Astrocyte (in vitro differentiated cells and primary cell): ENCODE data around the gene SMOC2. TPM values are rescaled to one million over a fixed set of nuclear protein-coding genes. Genes with fewer than 3 reads are reported as not detected.

Experiments
- DNase-seq: peaks from one replicate; pipeline ENCODE4 v3.0.0-alpha.2; 2010; ENCODE audit warnings: low read depth
- FAIRE-seq: peaks from 2 replicates; lab custom pipeline; 2011; peaks lifted over from hg19 to GRCh38; lab: Jason Lieb, UNC
- H2AFZ ChIP-seq: 2 replicates; pipeline ENCODE4 v1.6.0; 2012; ENCODE audit warnings: low read depth, low read length, inconsistent platforms
- H3K27ac ChIP-seq: 2 replicates; pipeline ENCODE4 v1.5.1; 2011; ENCODE audit warnings: low read depth, low read length, inconsistent platforms
- H3K27me3 ChIP-seq: 2 replicates; pipeline ENCODE4 v1.6.0; 2011; ENCODE audit warnings: low read length, inconsistent platforms; ENCODE audit not compliant: insufficient read depth
- H3K36me3 ChIP-seq: 2 replicates; pipeline ENCODE4 v1.5.1; 2011; ENCODE audit warnings: low read length, inconsistent platforms; ENCODE audit not compliant: insufficient read depth
- H3K4me1 ChIP-seq: 2 replicates; pipeline ENCODE4 v1.5.1; 2011; ENCODE audit warnings: low read length, inconsistent platforms; ENCODE audit not compliant: insufficient read depth
- H3K4me2 ChIP-seq: 2 replicates; pipeline ENCODE4 v1.6.0; 2012; ENCODE audit warnings: low read length, inconsistent platforms
- H3K4me3 ChIP-seq: 2 replicates; pipeline ENCODE4 v1.5.1; 2011; ENCODE audit warnings: low read depth, mild to moderate bottlenecking, low read length, inconsistent platforms; ENCODE audit not compliant: insufficient read depth
- H3K79me2 ChIP-seq: 2 replicates; pipeline ENCODE4 v1.6.0; 2012; ENCODE audit warnings: mild to moderate bottlenecking, low read length, inconsistent platforms; ENCODE audit not compliant: insufficient read depth
- H3K9ac ChIP-seq: 2 replicates; pipeline ENCODE4 v1.6.0; 2012; ENCODE audit warnings: mild to moderate bottlenecking, low read length, inconsistent platforms
- H3K9me3 ChIP-seq: 2 replicates; pipeline ENCODE4 v1.5.1; 2012; ENCODE audit warnings: low read depth, mild to moderate bottlenecking, low read length, inconsistent platforms; ENCODE audit not compliant: insufficient read depth
- H4K20me1 ChIP-seq: 2 replicates; pipeline ENCODE4 v1.6.0; 2012; ENCODE audit warnings: low read length, inconsistent platforms; ENCODE audit not compliant: insufficient read depth
- H3K27ac Mint-ChIP-seq: one replicate; pipeline ENCODE4 v1.8.0; 2021; ENCODE audit warnings: mild to moderate bottlenecking, mixed read lengths; ENCODE audit not compliant: unreplicated experiment
- H3K27me3 Mint-ChIP-seq: one replicate; pipeline ENCODE4 v1.8.0; 2021; ENCODE audit warnings: low read depth, mixed read lengths; ENCODE audit not compliant: unreplicated experiment
- H3K36me3 Mint-ChIP-seq: one replicate; pipeline ENCODE4 v1.8.0; 2021; ENCODE audit warnings: low read depth, mixed read lengths; ENCODE audit not compliant: unreplicated experiment
- H3K4me1 Mint-ChIP-seq: one replicate; pipeline ENCODE4 v1.8.0; 2021; ENCODE audit warnings: low read depth, mixed read lengths; ENCODE audit not compliant: unreplicated experiment
- H3K4me3 Mint-ChIP-seq: one replicate; pipeline ENCODE4 v1.8.0; 2021; ENCODE audit warnings: mild to moderate bottlenecking, moderate library complexity, mixed read lengths; ENCODE audit not compliant: unreplicated experiment
- H3K9me3 Mint-ChIP-seq: one replicate; pipeline ENCODE4 v1.8.0; 2021; ENCODE audit warnings: mild to moderate bottlenecking, mixed read lengths; ENCODE audit not compliant: unreplicated experiment
- CTCF ChIP-seq: IDR thresholded peaks from 2 replicates; pipeline ENCODE4 v1.5.1; 2011; ENCODE audit warnings: low read depth, mild to moderate bottlenecking, inconsistent platforms, low read length, moderate library complexity; ENCODE audit not compliant: insufficient read depth
- EZH2 ChIP-seq: IDR thresholded peaks from 2 replicates; pipeline ENCODE4 v1.6.1; 2012; ENCODE audit warnings: mild to moderate bottlenecking, low read length, inconsistent platforms; ENCODE audit not compliant: insufficient read depth
- total RNA-seq: library from RNA; stranded (reverse); gene quantifications from 2 replicates; pipeline ENCODE4 v1.2.1, GENCODE V29; 2021

The SMOC2 gene
- total RNA-seq, 1 donor from 2014 or later = 0.93 TPM

GRCh38 chr6:168711666-168712300 is 270.8 kb downstream of the SMOC2 start:
- H3K9me3 ChIP-seq = peaks cover 18% of the 10 kb centered on the region
- H3K4me1 Mint-ChIP-seq = no peaks in the 10 kb centered on the region
- H2AFZ ChIP-seq = no peak overlapping the region
- H3K27ac Mint-ChIP-seq = no peak overlapping the region
- H3K36me3 Mint-ChIP-seq = peaks cover 2% of the 10 kb centered on the region
- no peak overlapping the region for H3K27ac ChIP-seq
- no peak overlapping the region for H3K4me3 ChIP-seq
- peaks cover 21% of the 10 kb centered on the region for H3K27me3 Mint-ChIP-seq
- no peak for FAIRE-seq
- no peak for DNase-seq
- H3K4me3 Mint-ChIP-seq = no peak overlapping the region
- H3K9ac ChIP-seq = no peak overlapping the region
- H3K4me2 ChIP-seq = no peak overlapping the region
- H3K9me3 Mint-ChIP-seq = no peaks in the 10 kb centered on the region
- TF ChIP-seq EZH2 (no peak), CTCF (no peak)
- no peaks in the 10 kb centered on the region for H3K4me1 ChIP-seq
- H3K79me2 ChIP-seq = no peaks in the 10 kb centered on the region
- no peaks in the 10 kb centered on the region for H4K20me1 ChIP-seq
- H3K27me3 ChIP-seq = no peaks in the 10 kb centered on the region
- H3K36me3 ChIP-seq = no peaks in the 10 kb centered on the region

GRCh38 chr6:168712993-168713392 is 272.0 kb downstream of the SMOC2 start:
- Histone ChIP-seq H3K9ac (no peak overlapping the region), H2AFZ (no peak overlapping the region), H3K27ac (no peak overlapping the region), H3K9me3 (peaks cover 18% of the 10 kb centered on the region), H4K20me1 (no peaks in the 10 kb centered on the region), H3K27me3 (no peaks in the 10 kb centered on the region), H3K4me1 (no peaks in the 10 kb centered on the region), H3K4me3 (no peak overlapping the region), H3K79me2 (no peaks in the 10 kb centered on the region), H3K4me2 (no peak overlapping the region), H3K36me3 (no peaks in the 10 kb centered on the region)
- H3K4me3 Mint-ChIP-seq = no peak overlapping the region
- no peak for FAIRE-seq
- H3K4me1 Mint-ChIP-seq = no peaks in the 10 kb centered on the region
- no peaks in the 10 kb centered on the region for H3K9me3 Mint-ChIP-seq
- H3K36me3 Mint-ChIP-seq = no peaks in the 10 kb centered on the region
- H3K27ac Mint-ChIP-seq = no peak overlapping the region
- no peak for DNase-seq
- H3K27me3 Mint-ChIP-seq = peaks cover 21% of the 10 kb centered on the region
- TF ChIP-seq EZH2 = no peak
- no peak for TF ChIP-seq CTCF

GRCh38 chr6:168713839-168714238 is 272.9 kb downstream of the SMOC2 start:
- no peak for TF ChIP-seq CTCF
- no peak for TF ChIP-seq EZH2
- Histone ChIP-seq H4K20me1 (no peaks in the 10 kb centered on the region), H3K36me3 (no peaks in the 10 kb centered on the region), H3K9me3 (peaks cover 19% of the 10 kb centered on the region), H3K4me1 (no peaks in the 10 kb centered on the region), H3K4me3 (no peak overlapping the region), H3K4me2 (no peak overlapping the region), H3K27me3 (no peaks in the 10 kb centered on the region), H3K9ac (no peak overlapping the region), H3K79me2 (no peaks in the 10 kb centered on the region), H3K27ac (no peak overlapping the region), H2AFZ (no peak overlapping the region)
- no peak overlapping the region for H3K4me3 Mint-ChIP-seq
- no peak for DNase-seq
- H3K4me1 Mint-ChIP-seq = no peaks in the 10 kb centered on the region
- no peaks in the 10 kb centered on the region for H3K36me3 Mint-ChIP-seq
- no peak overlapping the region for H3K27ac Mint-ChIP-seq
- peaks cover 19% of the 10 kb centered on the region for H3K27me3 Mint-ChIP-seq
- no peaks in the 10 kb centered on the region for H3K9me3 Mint-ChIP-seq
- no peak for FAIRE-seq
